ENCODE data around the gene CTH. TPM values are rescaled to one million over a fixed set of nuclear protein-coding genes. Genes with fewer than 3 reads are reported as not detected.

Gene CTH
- total and polyA plus RNA-seq, 2 of the 4 experiments (the other 2 are of a cell fraction) = 2.7 to 3.0 TPM

DNA sequence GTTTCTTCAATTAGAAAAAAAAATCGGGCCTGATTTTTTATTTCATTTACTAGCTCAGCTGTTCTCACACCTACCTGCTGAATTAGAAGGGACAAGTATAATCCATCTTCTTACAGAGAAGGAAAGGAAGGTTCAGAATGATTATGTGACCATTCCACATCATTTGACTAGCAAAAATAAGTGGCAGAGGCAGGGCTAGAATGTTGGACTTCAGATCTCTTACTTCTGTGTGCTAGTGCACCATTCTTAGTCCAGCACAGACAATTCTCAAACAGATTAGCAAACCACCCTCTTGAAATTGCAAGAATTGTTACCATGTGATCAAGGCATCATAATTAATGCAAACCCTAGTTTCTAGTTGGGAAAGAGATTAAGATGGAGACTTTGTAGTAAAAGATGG, 32.7 kb downstream of the CTH start:
- no peaks in the 10 kb centered on the region for H3K27me3 ChIP-seq (ENCODE audit: control insufficient read depth, insufficient read depth, low read length)
- ChIA-PET POLR2A (ENCODE audit: unreplicated experiment) (no interaction called here), CTCF (interaction anchor here (0.6 to 0.8 kb wide), 2 partner anchors 13 to 129 kb away, joined by 3 to 5 read pairs; no protein-coding TSS in a partner anchor)
- H3K4me3 ChIP-seq (ENCODE audit: insufficient read depth, low read depth, low read length) = no peak overlapping the region
- H3K27ac ChIP-seq (ENCODE audit: insufficient read depth, low read length) = no peak overlapping the region
- H3K23ac ChIP-seq (ENCODE audit: low read depth, low read length) = no peak overlapping the region
- no peak overlapping the region for H2AK5ac ChIP-seq (ENCODE audit: low read depth, low read length)
- WGBS, 2 experiments (ENCODE audit: extremely low coverage in 2 of 2, insufficient read length in 1 of 2) = no CpG with 5 or more reads among the region's 1 CpG
- H3K4me1 ChIP-seq (ENCODE audit: control insufficient read depth, insufficient read depth, low read length) = no peaks in the 10 kb centered on the region
- no peak overlapping the region for H2AK9ac ChIP-seq (replicated peaks; ENCODE audit: low read depth, low read length, poor library complexity)
- H2AFZ ChIP-seq (replicated peaks; ENCODE audit: low read length, poor library complexity) = no peak overlapping the region
- H3K4ac ChIP-seq (ENCODE audit: low read depth, low read length) = no peak overlapping the region
- H4K5ac ChIP-seq (ENCODE audit: low read depth, low read length) = no peak overlapping the region
- no peak overlapping the region for H3K18ac ChIP-seq (ENCODE audit: low read depth, low read length)
- intact Hi-C loops (cut with micrococcal nuclease) = no loop called here
- BruUV-seq (replicated peaks) = no TSS peak
- no peaks in the 10 kb centered on the region for H3K79me1 ChIP-seq (ENCODE audit: low read depth in 1 of 2, low read length in 2 of 2)
- DNase-seq (no peak), ATAC-seq (ENCODE audit: low read depth) (no peak)
- H4K20me1 ChIP-seq (ENCODE audit: insufficient read depth, low read length) = no peaks in the 10 kb centered on the region
- no peaks in the 10 kb centered on the region for H3K36me3 ChIP-seq (ENCODE audit: control insufficient read depth, insufficient read depth, low read length)
- H2BK120ac ChIP-seq (ENCODE audit: low read depth, low read length) = no peak overlapping the region
- no peak overlapping the region for H3K56ac ChIP-seq (ENCODE audit: extremely low read depth, insufficient read depth, low read length)
- H4K8ac ChIP-seq (ENCODE audit: low read depth in 2 of 2, low read length in 2 of 2) = no peak overlapping the region
- no peak overlapping the region for H2BK20ac ChIP-seq (ENCODE audit: low read depth, low read length)
- no peaks in the 10 kb centered on the region for H3K9me3 ChIP-seq (ENCODE audit: control insufficient read depth, insufficient read depth, low read length)
- in situ Hi-C loops (cut with MboI; ENCODE audit: low sequenced_read_pairs) = no loop called here
- no peak overlapping the region for H2BK15ac ChIP-seq (ENCODE audit: low read depth, low read length)
- dilution Hi-C loops (cut with HindIII; ENCODE audit: low sequenced_read_pairs, unreplicated experiment) = no loop called here
- no peak overlapping the region for H4K91ac ChIP-seq (ENCODE audit: insufficient read depth, low read depth, low read length)
- H2BK5ac ChIP-seq (ENCODE audit: low read depth, low read length, poor library complexity, severe bottlenecking) = no peak overlapping the region
- TF ChIP-seq FOS (IDR thresholded peaks at IDR 0.05; ENCODE audit: low read depth, low read length) (no peak), RFX5 (IDR thresholded peaks at IDR 0.05; ENCODE audit: low read depth, low read length) (no peak), RAD21 (IDR thresholded peaks at IDR 0.05; ENCODE audit: low read length) (no peak), CEBPB (IDR thresholded peaks at IDR 0.05; ENCODE audit: low read depth, low read length) (no peak), MXI1 (IDR thresholded peaks at IDR 0.05; ENCODE audit: borderline replicate concordance, low read depth, low read length) (no peak), NFE2L2 (IDR thresholded peaks at IDR 0.05; ENCODE audit: low read depth, low read length) (no peak)
- TF ChIP-seq, protein P1, sequence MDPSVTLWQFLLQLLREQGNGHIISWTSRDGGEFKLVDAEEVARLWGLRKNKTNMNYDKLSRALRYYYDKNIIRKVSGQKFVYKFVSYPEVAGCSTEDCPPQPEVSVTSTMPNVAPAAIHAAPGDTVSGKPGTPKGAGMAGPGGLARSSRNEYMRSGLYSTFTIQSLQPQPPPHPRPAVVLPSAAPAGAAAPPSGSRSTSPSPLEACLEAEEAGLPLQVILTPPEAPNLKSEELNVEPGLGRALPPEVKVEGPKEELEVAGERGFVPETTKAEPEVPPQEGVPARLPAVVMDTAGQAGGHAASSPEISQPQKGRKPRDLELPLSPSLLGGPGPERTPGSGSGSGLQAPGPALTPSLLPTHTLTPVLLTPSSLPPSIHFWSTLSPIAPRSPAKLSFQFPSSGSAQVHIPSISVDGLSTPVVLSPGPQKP (IDR thresholded peaks at IDR 0.05; ENCODE audit: borderline replicate concordance, low read depth, low read length) = no peak
- H3K4me2 ChIP-seq (ENCODE audit: low read depth, low read length) = no peak overlapping the region
- no peak overlapping the region for H3K14ac ChIP-seq (replicated peaks; ENCODE audit: low read depth, low read length)
- H3K9me1 ChIP-seq (ENCODE audit: insufficient read depth, low read length) = no peaks in the 10 kb centered on the region
- H3K9ac ChIP-seq (ENCODE audit: low read depth, low read length) = no peak overlapping the region
